CD4-positive, alpha-beta T cell (primary cell): ENCODE results near the gene PRSS12. TPM values are rescaled to one million over a fixed set of nuclear protein-coding genes. Genes with fewer than 3 reads are reported as not detected.
A peak's percentile ranks its signal among the peaks of the same experiment; 100 is the strongest.

Source experiments
- ATAC-seq: fragments of 200-7000 bp; cut with Tn5 transposase; one replicate; pipeline ENCODE4 v1.10.0; 2022; ENCODE audit warnings: mild to moderate bottlenecking; ENCODE audit not compliant: poor library complexity
- CTCF ChIA-PET: fragments of 350-600 bp; sonication (Branson Sonifier 250); formaldehyde crosslinking; loops from one replicate; lab custom pipeline; 2021; ENCODE audit warnings: antibody characterized with exemption, inconsistent platforms; lab: Charles Lee
- POLR2A ChIA-PET: fragments of 350-600 bp; sonication (Branson Sonifier 250); formaldehyde crosslinking; loops from one replicate; lab custom pipeline; 2021; ENCODE audit warnings: antibody characterized with exemption, inconsistent platforms; lab: Charles Lee
- DNase-seq, 14 experiments: peaks; one replicate each; pipeline ENCODE4 v3.0.0-alpha.2; 2013 to 2020; ENCODE audit warnings: mixed read lengths in 2 of 14
- H3K27ac ChIP-seq, 2 donors: one replicate each; pipeline versions ENCODE4 v1.5.1 to v1.7.0; 2013; ENCODE audit warnings: low read length in 2 of 2, low read depth in 1 of 2, mild to moderate bottlenecking in 1 of 2
- H3K27me3 ChIP-seq, 2 experiments: 1 replicate in 1 of 2; 2 replicates in 1 of 2; pipeline versions ENCODE4 v1.6.1 to v1.7.0; 2013; ENCODE audit warnings: low read length in 2 of 2, control low read depth in 1 of 2, mild to moderate bottlenecking in 1 of 2, moderate library complexity in 1 of 2; ENCODE audit not compliant: insufficient read depth in 2 of 2, control insufficient read depth in 1 of 2
- H3K36me3 ChIP-seq: one replicate; pipeline ENCODE4 v1.6.1; 2013; ENCODE audit warnings: low read length, control low read depth; ENCODE audit not compliant: insufficient read depth
- H3K4me1 ChIP-seq: one replicate; pipeline ENCODE4 v1.6.1; 2013; ENCODE audit warnings: low read length, control low read depth; ENCODE audit not compliant: insufficient read depth
- H3K4me3 ChIP-seq: one replicate; pipeline ENCODE4 v1.5.1; 2013; ENCODE audit warnings: mild to moderate bottlenecking, low read length, moderate library complexity
- H3K9me3 ChIP-seq, 2 experiments: 1 replicate in 1 of 2; 2 replicates in 1 of 2; pipeline versions ENCODE4 v1.6.1 to v1.7.0; 2013; ENCODE audit warnings: low read length in 2 of 2, mild to moderate bottlenecking in 2 of 2, control low read depth in 1 of 2, moderate library complexity in 1 of 2; ENCODE audit not compliant: control insufficient read depth in 1 of 2, insufficient read depth in 1 of 2
- H3K27ac Mint-ChIP-seq: one replicate; pipeline ENCODE4 v1.8.0; 2020; ENCODE audit warnings: mixed read lengths
- H3K27me3 Mint-ChIP-seq: one replicate; pipeline ENCODE4 v1.8.0; 2021; ENCODE audit warnings: mixed read lengths
- H3K36me3 Mint-ChIP-seq: one replicate; pipeline ENCODE4 v1.8.0; 2021; ENCODE audit warnings: low read depth, mixed read lengths
- H3K4me1 Mint-ChIP-seq: one replicate; pipeline ENCODE4 v1.8.0; 2021; ENCODE audit warnings: low read depth, mixed read lengths
- H3K4me3 Mint-ChIP-seq: one replicate; pipeline ENCODE4 v1.8.0; 2020; ENCODE audit warnings: mild to moderate bottlenecking, mixed read lengths
- H3K9me3 Mint-ChIP-seq: one replicate; pipeline ENCODE4 v1.8.0; 2020; ENCODE audit warnings: mixed read lengths
- intact Hi-C, 2 experiments: fragments of 100-400 bp; cut with DNase I in 1 of 2; cut with micrococcal nuclease in 1 of 2; formaldehyde crosslinking; loops; one replicate each; pipeline versions ENCODE4 v1.15.1 to v1.9.0; 2023 to 2025; cut with DNase I, micrococcal nuclease
- total RNA-seq, 174 experiments: library from RNA in 2 of 174; stranded (reverse) in 2 of 174; gene quantifications; one replicate each; pipeline ENCODE4 v1.2.3 and lab custom pipeline; 2021 to 2026
- TF ChIP-seq, protein P1 (sequence below): fragments of 200-600 bp; IDR thresholded peaks from one replicate; pipeline ENCODE4 v1.8.0; 2022; ENCODE audit warnings: antibody characterized with exemption, mild to moderate bottlenecking

Gene PRSS12
- total RNA-seq, 2 experiments from 2014 or later, result not detected

DNA sequence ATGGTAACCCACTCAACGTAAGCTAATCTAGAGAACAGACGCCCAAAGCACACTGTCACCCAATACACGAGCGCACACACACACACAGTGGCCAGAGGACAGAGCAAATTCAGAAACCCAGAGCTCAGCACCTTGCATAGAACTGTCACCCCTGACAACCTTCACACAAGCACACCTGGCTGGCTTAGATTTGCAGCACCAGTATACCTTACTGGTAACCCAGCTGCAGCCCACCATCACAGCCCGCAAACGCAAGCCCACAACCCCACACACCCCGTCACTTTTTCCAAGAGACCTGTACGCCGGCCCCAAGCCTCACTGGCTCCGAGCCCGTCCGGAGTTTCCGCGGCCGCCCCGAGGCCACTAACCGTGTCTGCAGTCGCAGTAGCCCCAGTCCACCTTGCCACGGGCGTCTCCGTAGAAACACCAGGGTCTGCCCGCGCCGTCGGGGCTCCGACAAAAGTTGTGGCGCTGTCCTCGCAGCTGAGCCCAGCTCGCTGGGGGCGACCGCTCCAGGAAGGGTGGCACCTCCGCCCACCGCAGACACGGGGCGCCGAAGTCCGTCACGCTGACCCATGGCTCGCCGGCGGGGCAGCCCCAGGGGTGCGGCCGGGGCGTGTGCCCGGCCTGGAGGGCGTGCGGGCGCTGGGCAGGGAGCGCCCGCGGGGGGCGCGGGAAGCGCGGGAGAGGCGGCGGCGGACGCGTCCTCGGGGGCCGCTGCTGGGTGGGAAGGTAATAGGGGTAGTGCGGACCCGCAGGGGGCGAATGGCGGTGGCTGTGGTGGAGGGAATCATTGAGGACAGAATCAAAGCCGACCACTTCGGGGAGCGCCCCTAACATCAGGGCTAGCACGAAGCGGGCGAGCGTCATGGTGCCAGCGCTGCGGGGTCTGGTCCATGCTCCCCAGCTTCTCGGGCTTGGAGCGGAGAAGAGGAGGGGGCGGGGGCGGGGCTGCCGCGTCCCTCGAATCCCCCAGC lies 664 bp downstream of the PRSS12 start:
- peak in 2 of 14 experiments; percentile 19 to 30 for DNase-seq
- peaks cover 40 to 86% of the 10 kb centered on the region in 2 experiments for H3K27me3 ChIP-seq
- H3K27ac ChIP-seq, result no peak overlapping the region
- peaks cover 86% of the 10 kb centered on the region for H3K27me3 Mint-ChIP-seq
- no peaks in the 10 kb centered on the region for H3K9me3 Mint-ChIP-seq
- peaks cover 18% of the 10 kb centered on the region for H3K4me1 ChIP-seq
- peak overlapping the region; percentile 7 for H3K4me3 ChIP-seq
- peak; percentile 28 for ATAC-seq
- intact Hi-C loops, result loop anchor here (2.0 kb wide), 1 partner anchor 71 kb away; no protein-coding TSS in a partner anchor
- POLR2A ChIA-PET, result no interaction called here
- peak overlapping the region; percentile 82 for H3K4me3 Mint-ChIP-seq
- no peak overlapping the region for H3K27ac Mint-ChIP-seq
- peaks cover 16% of the 10 kb centered on the region for H3K4me1 Mint-ChIP-seq
- no peaks in the 10 kb centered on the region for H3K36me3 ChIP-seq
- H3K9me3 ChIP-seq, result peaks cover 0 to 4% of the 10 kb centered on the region in 2 experiments
- H3K36me3 Mint-ChIP-seq, result no peaks in the 10 kb centered on the region
- CTCF ChIA-PET, result no interaction called here
- TF ChIP-seq, protein P1, sequence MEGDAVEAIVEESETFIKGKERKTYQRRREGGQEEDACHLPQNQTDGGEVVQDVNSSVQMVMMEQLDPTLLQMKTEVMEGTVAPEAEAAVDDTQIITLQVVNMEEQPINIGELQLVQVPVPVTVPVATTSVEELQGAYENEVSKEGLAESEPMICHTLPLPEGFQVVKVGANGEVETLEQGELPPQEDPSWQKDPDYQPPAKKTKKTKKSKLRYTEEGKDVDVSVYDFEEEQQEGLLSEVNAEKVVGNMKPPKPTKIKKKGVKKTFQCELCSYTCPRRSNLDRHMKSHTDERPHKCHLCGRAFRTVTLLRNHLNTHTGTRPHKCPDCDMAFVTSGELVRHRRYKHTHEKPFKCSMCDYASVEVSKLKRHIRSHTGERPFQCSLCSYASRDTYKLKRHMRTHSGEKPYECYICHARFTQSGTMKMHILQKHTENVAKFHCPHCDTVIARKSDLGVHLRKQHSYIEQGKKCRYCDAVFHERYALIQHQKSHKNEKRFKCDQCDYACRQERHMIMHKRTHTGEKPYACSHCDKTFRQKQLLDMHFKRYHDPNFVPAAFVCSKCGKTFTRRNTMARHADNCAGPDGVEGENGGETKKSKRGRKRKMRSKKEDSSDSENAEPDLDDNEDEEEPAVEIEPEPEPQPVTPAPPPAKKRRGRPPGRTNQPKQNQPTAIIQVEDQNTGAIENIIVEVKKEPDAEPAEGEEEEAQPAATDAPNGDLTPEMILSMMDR, result no peak

DNA sequence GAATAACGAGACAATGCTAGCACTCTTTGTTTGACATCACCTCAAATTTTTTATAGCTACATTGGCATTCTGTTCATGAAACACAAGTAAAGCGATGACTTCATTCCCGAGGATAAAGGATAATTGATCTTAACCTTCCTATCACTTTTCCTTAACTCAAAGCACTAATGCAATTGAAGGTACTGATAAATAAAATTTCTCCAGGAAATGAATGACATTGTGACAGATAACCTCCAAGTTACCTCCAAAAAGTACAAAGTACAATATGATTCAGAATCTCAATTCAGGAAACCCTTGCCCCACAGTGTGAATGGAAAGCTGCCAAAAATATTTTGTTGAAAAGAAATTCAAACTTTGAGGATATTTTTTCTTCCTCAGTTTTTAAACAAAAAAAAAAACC lies 1.8 kb downstream of the PRSS12 start:
- CTCF ChIA-PET, result no interaction called here
- Mint-ChIP-seq H3K4me3 (peak overlapping the region; percentile 9), H3K27me3 (peaks cover 85% of the 10 kb centered on the region), H3K4me1 (peaks cover 16% of the 10 kb centered on the region), H3K9me3 (no peaks in the 10 kb centered on the region), H3K36me3 (no peaks in the 10 kb centered on the region), H3K27ac (no peak overlapping the region)
- TF ChIP-seq, protein P1, result no peak
- DNase-seq (no peak), ATAC-seq (no peak)
- Histone ChIP-seq H3K36me3 (no peaks in the 10 kb centered on the region), H3K9me3 (peaks cover 0 to 4% of the 10 kb centered on the region in 2 experiments), H3K4me1 (peaks cover 18% of the 10 kb centered on the region), H3K4me3 (no peak overlapping the region), H3K27me3 (peaks cover 38 to 81% of the 10 kb centered on the region in 2 experiments), H3K27ac (no peak overlapping the region)
- intact Hi-C loops, result no loop called here
- POLR2A ChIA-PET, result no interaction called here

GRCh38 chr4:118348886-118349285 lies 3.9 kb downstream of the PRSS12 start:
- ChIA-PET CTCF (interaction anchor here (0.7 kb wide), 1 partner anchor 20 kb away, joined by 3 read pairs; no protein-coding TSS in a partner anchor), POLR2A (no interaction called here)
- Histone ChIP-seq H3K36me3 (no peaks in the 10 kb centered on the region), H3K27me3 (peaks cover 22 to 64% of the 10 kb centered on the region in 2 experiments), H3K4me3 (no peak overlapping the region), H3K27ac (no peak overlapping the region), H3K9me3 (peaks cover 0 to 4% of the 10 kb centered on the region in 2 experiments), H3K4me1 (peaks cover 18% of the 10 kb centered on the region)
- Mint-ChIP-seq H3K4me3 (no peak overlapping the region), H3K4me1 (peaks cover 16% of the 10 kb centered on the region), H3K9me3 (no peaks in the 10 kb centered on the region), H3K36me3 (no peaks in the 10 kb centered on the region), H3K27ac (no peak overlapping the region), H3K27me3 (peaks cover 78% of the 10 kb centered on the region)
- TF ChIP-seq, protein P1, result no peak
- ATAC-seq, result no peak
- intact Hi-C loops, result no loop called here
- DNase-seq, result no peak
